AG04449 (cell line): Measurements from ENCODE around the gene PDSS2.

ENCODE experiments used
- CTCF ChIA-PET: fragments of 350-600 bp; formaldehyde crosslinking; extraction: SDS; loops from one replicate; lab custom pipeline; 2021; ENCODE audit warnings: antibody characterized with exemption; lab: Yijun Ruan, JAX
- POLR2A ChIA-PET: fragments of 400-600, 350-600 bp; formaldehyde crosslinking; extraction: SDS; loops from one replicate; lab custom pipeline; 2020; ENCODE audit warnings: antibody characterized with exemption, inconsistent platforms; lab: Yijun Ruan, JAX
- DNase-seq: peaks from one replicate; pipeline ENCODE4 v3.0.0-alpha.2; 2010; ENCODE audit warnings: low read depth, low spot score
- H3K4me3 ChIP-seq: 2 replicates; pipeline ENCODE4 v1.5.1; 2011; ENCODE audit warnings: low read depth, mild to moderate bottlenecking, control low read depth, low read length
- TF ChIP-seq, protein P1 (sequence below): IDR thresholded peaks from one replicate; pipeline ENCODE4 v1.5.1; 2011; ENCODE audit warnings: mild to moderate bottlenecking, moderate library complexity, low read length, control low read depth, inconsistent platforms; ENCODE audit not compliant: insufficient read depth; ENCODE audit errors: missing control alignments

The PDSS2 gene

DNA sequence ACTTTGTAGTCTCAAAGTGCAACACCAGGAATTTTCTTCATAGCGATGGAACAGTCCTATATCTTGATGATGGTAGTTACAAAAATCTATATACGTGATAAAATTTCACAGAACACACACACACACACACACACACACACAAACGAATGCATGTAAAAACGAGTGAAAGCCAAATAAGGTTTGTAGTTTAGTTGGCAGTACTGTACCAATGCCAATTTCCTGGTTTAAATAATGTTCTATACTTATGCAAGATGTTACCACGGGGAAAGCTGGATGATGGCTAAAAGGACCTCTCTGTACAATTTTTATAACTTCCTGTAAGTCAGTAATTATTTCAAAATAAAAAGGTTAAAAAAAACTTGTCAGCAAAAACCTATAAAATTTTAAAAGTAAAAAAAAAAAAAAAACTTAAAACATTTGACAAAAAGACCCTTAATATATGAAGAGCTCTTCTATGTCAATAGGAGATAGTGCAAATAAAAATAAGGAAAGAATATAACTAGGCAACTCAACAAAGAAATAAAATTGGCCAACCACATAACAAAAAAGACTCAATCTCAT, 37.6 kb downstream of the PDSS2 start:
- no peak overlapping the region for H3K4me3 ChIP-seq
- TF ChIP-seq, protein P1, sequence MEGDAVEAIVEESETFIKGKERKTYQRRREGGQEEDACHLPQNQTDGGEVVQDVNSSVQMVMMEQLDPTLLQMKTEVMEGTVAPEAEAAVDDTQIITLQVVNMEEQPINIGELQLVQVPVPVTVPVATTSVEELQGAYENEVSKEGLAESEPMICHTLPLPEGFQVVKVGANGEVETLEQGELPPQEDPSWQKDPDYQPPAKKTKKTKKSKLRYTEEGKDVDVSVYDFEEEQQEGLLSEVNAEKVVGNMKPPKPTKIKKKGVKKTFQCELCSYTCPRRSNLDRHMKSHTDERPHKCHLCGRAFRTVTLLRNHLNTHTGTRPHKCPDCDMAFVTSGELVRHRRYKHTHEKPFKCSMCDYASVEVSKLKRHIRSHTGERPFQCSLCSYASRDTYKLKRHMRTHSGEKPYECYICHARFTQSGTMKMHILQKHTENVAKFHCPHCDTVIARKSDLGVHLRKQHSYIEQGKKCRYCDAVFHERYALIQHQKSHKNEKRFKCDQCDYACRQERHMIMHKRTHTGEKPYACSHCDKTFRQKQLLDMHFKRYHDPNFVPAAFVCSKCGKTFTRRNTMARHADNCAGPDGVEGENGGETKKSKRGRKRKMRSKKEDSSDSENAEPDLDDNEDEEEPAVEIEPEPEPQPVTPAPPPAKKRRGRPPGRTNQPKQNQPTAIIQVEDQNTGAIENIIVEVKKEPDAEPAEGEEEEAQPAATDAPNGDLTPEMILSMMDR: no peak
- POLR2A ChIA-PET: no interaction called here
- CTCF ChIA-PET: no interaction called here
- no peak for DNase-seq

DNA sequence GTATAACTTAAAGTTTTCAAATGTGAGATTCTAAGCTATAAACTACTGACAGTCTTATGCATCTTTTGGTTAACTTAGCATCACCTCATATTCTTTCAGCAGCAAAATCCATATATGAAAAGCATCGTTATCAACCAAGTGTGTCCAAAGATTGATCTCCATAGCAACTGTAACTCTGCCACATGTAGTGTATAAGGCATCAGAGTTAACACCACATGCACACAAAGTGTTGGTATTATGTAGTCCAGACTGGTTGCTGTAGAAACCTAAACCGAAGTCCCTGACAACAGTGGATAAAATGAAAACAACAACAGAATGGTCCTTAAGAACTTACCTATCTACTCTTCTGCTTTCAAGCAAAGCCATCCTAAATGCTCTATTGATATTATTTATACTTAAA, 39.6 kb downstream of the PDSS2 start:
- no peak for DNase-seq
- ChIA-PET POLR2A (no interaction called here), CTCF (no interaction called here)
- no peak overlapping the region for H3K4me3 ChIP-seq
- TF ChIP-seq, protein P1: no peak

DNA sequence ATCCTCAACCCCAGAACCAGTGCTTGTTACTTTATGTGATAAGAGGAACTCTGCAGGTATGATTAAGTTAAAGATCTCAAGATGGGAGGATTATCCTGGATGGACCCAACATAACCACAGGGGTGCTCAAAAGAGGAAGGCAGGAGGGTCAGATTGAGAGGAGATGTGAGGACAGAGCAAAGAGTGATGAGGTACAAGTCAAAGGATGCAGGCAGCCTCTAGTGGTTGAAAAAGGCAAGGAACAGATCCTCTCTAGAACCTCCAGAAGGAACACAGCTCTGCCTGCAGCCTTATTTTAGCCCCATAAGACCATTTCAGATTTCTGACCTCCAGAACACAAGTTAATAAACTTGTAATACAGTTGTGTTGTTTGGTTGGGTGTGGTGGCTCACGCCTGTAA, 41.2 kb downstream of the PDSS2 start:
- ChIA-PET CTCF (interaction anchor here (0.9 kb wide), 1 partner anchor 98 kb away, joined by 3 read pairs; no protein-coding TSS in a partner anchor), POLR2A (no interaction called here)
- no peak for DNase-seq
- TF ChIP-seq, protein P1: peak; percentile 42
- no peak overlapping the region for H3K4me3 ChIP-seq

DNA sequence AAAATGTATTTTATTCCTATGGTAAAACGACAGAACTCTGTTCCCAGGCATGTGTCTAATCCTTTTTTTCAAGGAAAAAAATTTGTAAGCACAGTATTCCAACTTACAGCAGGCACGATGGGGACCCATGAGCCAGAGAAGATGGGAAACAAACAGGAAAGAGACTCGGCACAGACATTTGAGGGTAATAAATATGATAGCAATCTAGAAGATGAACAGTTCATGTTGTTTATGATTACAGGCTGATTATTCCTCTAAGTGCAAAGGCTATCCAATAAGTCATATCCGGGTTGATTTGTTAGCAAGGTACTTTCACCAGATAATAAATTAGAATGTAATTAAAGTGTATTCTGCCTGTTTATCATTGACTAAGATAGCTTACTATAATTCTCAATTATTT, 43.2 kb downstream of the PDSS2 start:
- CTCF ChIA-PET: no interaction called here

DNA sequence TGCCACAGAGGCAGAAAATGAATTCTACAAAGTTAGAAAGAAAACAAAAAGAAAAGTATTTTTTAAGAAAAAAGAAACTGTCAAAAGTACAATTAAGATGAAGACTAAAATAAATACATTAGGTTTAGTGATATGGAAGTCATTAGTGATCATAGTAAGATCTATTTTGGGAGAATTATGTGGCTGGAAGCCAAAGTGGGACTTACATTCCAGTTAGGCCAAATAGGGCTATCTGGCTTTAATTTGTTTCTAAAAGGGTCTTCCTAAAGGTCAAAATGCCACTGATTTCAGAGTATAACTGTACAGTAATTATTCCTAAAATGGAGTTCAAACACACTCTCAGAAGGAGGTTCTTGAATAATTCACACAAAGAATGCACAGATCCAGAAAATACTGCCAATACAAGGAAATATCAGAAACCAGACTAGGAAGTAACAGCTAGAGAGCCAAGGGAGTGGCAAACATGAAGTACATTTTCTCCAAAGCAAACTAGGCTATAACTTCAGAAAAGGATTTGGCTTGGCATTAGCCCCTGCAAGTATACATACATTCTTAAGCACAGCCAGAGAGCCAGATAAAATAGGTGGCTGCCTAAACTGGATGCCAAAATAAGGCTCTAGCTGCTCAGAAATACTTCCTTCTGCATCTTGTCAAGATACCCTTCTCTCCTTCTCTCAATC, 45.3 kb downstream of the PDSS2 start:
- DNase-seq: no peak
- POLR2A ChIA-PET: no interaction called here
- CTCF ChIA-PET: interaction anchor here (0.7 to 0.9 kb wide), 2 partner anchors 9 to 32 kb away, joined by 3 read pairs; no protein-coding TSS in a partner anchor
- TF ChIP-seq, protein P1: no peak
- H3K4me3 ChIP-seq: no peak overlapping the region

More for the DNA sequence above, 43.2 kb downstream of the PDSS2 start:
- no peak overlapping the region for H3K4me3 ChIP-seq
- TF ChIP-seq, protein P1: no peak
- POLR2A ChIA-PET: no interaction called here
- DNase-seq: no peak

DNA sequence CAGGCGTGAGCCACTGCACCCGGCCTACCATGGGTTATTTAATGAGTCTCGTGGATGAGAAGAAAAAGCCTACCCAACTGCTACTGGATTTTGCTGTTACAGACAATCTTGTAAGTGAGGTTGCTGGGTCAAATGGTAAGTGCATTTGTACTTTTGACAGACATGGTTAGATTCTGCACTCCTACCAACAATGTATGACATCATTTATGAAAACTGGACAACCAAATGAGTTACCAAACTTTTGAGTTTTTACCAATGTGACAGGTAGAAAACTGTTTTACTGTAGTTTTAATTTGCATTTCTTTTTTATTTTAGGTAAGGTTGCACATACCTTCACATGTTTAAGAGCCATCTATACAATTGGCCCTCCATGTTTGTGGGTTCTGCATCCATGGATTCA, 48.2 kb downstream of the PDSS2 start:
- no peak overlapping the region for H3K4me3 ChIP-seq
- POLR2A ChIA-PET: no interaction called here
- CTCF ChIA-PET: no interaction called here
- TF ChIP-seq, protein P1: no peak
- DNase-seq: no peak
